ENCODE results near the gene OR10H4. TPM values are rescaled to one million over a fixed set of nuclear protein-coding genes. Genes with fewer than 3 reads are reported as not detected.

OR10H4 gene
- polyA plus RNA-seq, 1 experiment: not detected

GRCh38 chr19:15995536-15995935 lies 46.7 kb downstream of the OR10H4 start:
- no peak for DNase-seq (ENCODE audit: low read depth)
- ChIA-PET CTCF (no interaction called here), POLR2A (no interaction called here)
- H3K27me3 ChIP-seq (ENCODE audit: control insufficient read depth, insufficient read depth, low read length): no peaks in the 10 kb centered on the region; the same call in 1 of the 2 replicates
- no peaks in the 10 kb centered on the region for H3K36me3 ChIP-seq (ENCODE audit: control insufficient read depth, insufficient read depth, low read length)
- H3K4me3 ChIP-seq (ENCODE audit: low read depth, low read length): no peak overlapping the region
- TF ChIP-seq CTCF (IDR thresholded peaks at IDR 0.05; ENCODE audit: insufficient read depth, low read depth, low read length): no peak

GRCh38 chr19:15998166-15998565 lies 49.4 kb downstream of the OR10H4 start:
- POLR2A ChIA-PET: no interaction called here
- no peaks in the 10 kb centered on the region; the same call in 1 of the 2 replicates for H3K27me3 ChIP-seq (ENCODE audit: control insufficient read depth, insufficient read depth, low read length)
- no peaks in the 10 kb centered on the region for H3K36me3 ChIP-seq (ENCODE audit: control insufficient read depth, insufficient read depth, low read length)
- no peak overlapping the region for H3K4me3 ChIP-seq (ENCODE audit: low read depth, low read length)
- DNase-seq (ENCODE audit: low read depth): no peak
- CTCF ChIA-PET: no interaction called here
- TF ChIP-seq CTCF (IDR thresholded peaks at IDR 0.05; ENCODE audit: insufficient read depth, low read depth, low read length): no peak

Other genes starting within 250 kb of the OR10H4 start
- gene OR10H2, start 221.0 kb upstream of the OR10H4 start, polyA plus RNA-seq (2011; rRNA removed): not detected in 2 replicates
- not detected in 2 replicates for gene OR10H3, start 211.0 kb upstream of the OR10H4 start, polyA plus RNA-seq (2011; rRNA removed)
- not detected in 2 replicates for gene OR10H5, start 161.3 kb upstream of the OR10H4 start, polyA plus RNA-seq (2011; rRNA removed)
- gene OR10H1, start 133.3 kb upstream of the OR10H4 start, polyA plus RNA-seq (2011; rRNA removed): not detected in 2 replicates
- gene CYP4F2, start 50.9 kb upstream of the OR10H4 start, polyA plus RNA-seq (2011; rRNA removed): not detected in 2 replicates
- gene CYP4F11, start 14.5 kb upstream of the OR10H4 start, polyA plus RNA-seq (2011; rRNA removed): not detected in 2 replicates
- 942 and 1,247 TPM in 2 replicates for gene TPM4, start 127.5 kb downstream of the OR10H4 start, polyA plus RNA-seq (2011; rRNA removed)
- gene RAB8A, start 162.9 kb downstream of the OR10H4 start, polyA plus RNA-seq (2011; rRNA removed): 78.6 and 106 TPM in 2 replicates
- not detected in 2 replicates for gene HSH2D, start 194.7 kb downstream of the OR10H4 start, polyA plus RNA-seq (2011; rRNA removed)
- not detected in 2 replicates for gene CIB3, start 224.5 kb downstream of the OR10H4 start, polyA plus RNA-seq (2011; rRNA removed)
- gene FAM32A, start 236.4 kb downstream of the OR10H4 start, polyA plus RNA-seq (2011; rRNA removed): 140 and 156 TPM in 2 replicates
- gene AP1M1, start 248.9 kb downstream of the OR10H4 start, polyA plus RNA-seq (2011; rRNA removed): 50.9 and 72.1 TPM in 2 replicates